GM10847 (cell line): ENCODE data around the gene MGMT.

ENCODE experiments used
- POLR2A ChIP-seq: IDR thresholded peaks from 2 replicates; pipeline ENCODE4 v1.6.1; 2011; ENCODE audit not compliant: insufficient read length; ENCODE audit errors: extremely low read depth

The MGMT gene

GRCh38 chr10:129466703-129467358, at the start of gene MGMT:
TSS of gene MGMT (plus strand) at chr10:129467241.
- peak; percentile 74 for TF ChIP-seq POLR2A

- no peak for TF ChIP-seq POLR2A
Measured at GRCh38 chr10:129417870-129418269, 49.2 kb upstream of the MGMT start.

- TF ChIP-seq POLR2A = no peak
Measured at GRCh38 chr10:129418496-129419225, 48.4 kb upstream of the MGMT start.

GRCh38 chr10:129419397-129419796, 47.6 kb upstream of the MGMT start:
- TF ChIP-seq POLR2A = no peak

- no peak for TF ChIP-seq POLR2A
Measured at GRCh38 chr10:129421399-129422010, 45.5 kb upstream of the MGMT start.

- TF ChIP-seq POLR2A = no peak
Measured at GRCh38 chr10:129424978-129425377, 42.1 kb upstream of the MGMT start.

DNA sequence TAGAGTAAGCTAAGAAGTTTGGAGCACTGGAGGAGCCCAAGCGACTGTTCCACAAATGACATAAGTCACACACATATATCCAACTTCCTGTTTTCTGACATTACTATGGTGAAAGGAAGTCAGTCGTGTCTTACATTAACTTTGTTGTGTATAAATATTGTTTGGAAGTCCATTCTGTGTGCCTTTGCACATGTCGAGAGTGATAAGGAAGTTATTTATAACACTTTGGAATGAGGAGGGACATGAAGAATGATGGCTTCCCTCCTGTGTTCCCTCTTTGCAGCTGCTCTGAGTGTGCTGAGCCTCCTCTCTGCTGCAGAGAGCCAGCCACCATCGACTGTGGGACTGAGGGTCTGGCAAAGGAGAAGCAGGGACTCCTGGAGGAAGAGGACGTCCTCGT, 40.4 kb upstream of the MGMT start:
- TF ChIP-seq POLR2A = no peak

- no peak for TF ChIP-seq POLR2A
Measured at GRCh38 chr10:129433266-129433665, 33.8 kb upstream of the MGMT start.

DNA sequence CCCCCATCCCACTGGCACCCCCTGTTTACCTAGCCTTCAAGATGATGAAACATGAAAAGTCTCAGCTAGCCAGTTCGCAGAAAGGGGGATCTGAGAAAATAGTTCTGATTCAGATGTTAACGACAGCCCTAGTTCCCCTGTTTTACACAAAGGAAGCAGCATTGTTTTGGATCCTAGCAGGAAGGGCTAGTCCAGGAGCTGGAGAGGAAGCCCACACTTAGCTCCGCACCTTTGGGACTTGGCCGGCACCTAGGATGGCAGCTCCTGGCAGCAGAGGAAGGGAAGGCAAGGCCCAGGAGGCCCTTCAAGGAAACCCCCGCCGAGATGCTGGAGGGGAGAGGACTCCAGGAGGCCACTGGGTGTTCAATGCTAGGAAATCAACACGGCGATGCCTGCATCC, 29.0 kb upstream of the MGMT start:
- TF ChIP-seq POLR2A = no peak

DNA sequence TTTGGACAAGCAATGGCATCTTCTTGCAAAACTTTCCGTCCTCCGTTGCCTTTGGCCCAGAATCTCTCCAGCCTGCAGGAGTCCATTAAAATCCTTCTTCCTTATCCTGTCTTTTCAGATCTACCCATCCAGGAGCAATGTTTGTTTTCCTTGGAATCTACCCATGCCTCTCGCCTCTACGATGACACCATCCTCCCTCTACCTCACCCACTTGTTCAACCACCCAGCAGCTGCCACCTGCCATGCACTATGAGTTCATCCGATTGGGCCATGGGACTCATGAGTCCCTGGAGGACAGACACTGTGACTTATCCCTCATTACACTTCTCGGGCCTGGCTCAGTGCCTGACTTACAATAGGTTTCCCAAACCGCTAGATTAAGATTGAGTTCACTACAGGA, 26.8 kb upstream of the MGMT start:
- no peak for TF ChIP-seq POLR2A

- TF ChIP-seq POLR2A = no peak
Measured at GRCh38 chr10:129440722-129441316, 26.2 kb upstream of the MGMT start.

GRCh38 chr10:129441372-129442009, 25.6 kb upstream of the MGMT start:
- TF ChIP-seq POLR2A = no peak

DNA sequence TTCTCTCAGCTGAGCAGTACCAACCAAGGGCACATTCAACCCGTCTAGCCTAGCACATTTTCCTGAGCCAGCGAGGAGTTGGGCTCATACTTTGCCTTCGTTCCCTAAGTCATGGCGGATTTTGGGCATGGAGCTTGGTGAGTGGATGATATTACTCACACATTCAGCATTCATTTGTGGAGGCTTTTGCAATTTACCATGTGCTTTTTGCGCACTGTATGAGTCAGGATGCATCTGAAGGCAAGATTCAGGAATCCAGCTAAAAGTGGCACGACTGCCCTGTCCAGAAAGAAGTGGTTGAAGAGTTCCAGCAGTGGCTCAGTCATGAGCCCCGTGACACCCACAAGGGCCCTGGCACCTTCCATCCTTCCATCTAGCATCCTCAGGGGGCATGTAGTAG, 24.2 kb upstream of the MGMT start:
- TF ChIP-seq POLR2A = no peak

DNA sequence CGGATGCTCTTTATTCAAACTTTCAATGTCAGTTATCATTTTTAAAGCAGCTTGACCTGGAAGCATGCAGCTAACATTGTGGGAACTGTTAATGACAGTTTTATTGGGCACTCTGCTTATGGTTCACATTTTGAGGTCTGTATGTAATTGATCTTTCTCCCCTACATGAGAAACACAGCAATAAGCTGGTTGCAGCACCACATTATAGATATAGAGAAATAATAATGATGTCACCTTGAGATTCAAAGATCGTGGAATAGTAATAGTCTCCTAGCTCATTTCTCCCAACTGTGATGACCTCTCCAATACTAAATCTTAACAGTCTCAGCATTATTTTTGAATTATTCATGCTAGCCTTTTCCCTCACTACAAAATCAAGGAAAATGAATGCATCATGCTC, 22.7 kb upstream of the MGMT start:
- no peak for TF ChIP-seq POLR2A

DNA sequence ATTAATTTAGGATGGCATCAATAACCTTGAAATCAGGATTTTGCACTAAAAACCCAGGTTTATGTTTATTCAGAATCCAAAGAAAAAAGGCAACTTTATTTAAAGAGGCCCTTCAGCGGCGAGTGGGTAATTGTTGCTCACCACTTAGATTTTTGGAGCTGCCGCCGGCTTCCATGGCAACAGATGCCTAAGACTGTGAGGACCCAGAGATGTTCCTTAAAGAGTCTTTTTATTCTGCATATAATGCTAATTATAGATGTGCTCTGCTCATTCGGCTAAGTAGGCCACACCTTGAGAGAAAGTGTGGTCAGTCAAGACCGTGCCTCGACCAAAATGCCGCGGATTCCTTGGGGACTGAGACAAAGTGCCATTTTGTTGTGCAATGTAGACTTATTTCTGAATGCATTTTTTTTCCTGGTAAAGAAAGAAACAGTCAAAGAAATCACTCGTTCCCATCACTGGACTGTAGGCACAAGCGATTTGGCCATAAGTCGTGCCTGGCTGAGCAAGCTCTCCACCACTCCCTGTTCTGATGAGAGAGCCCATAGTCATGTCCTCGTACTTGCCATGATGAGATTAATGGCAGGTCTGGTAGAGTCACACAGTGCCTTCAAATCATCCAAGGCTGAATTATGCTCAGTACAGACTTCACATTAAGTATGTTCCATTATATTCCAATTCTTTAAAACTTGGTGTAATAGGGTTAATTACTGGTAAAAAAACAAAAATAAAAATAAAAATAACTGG, 21.4 kb upstream of the MGMT start:
- TF ChIP-seq POLR2A = no peak
